HG02870 (cell line): Measurements from ENCODE around the gene CST11.

ENCODE experiments used
- ATAC-seq: cut with Tn5 transposase; IDR thresholded peaks from one replicate; pipeline ENCODE4 v1.9.1; 2021; ENCODE audit warnings: mild to moderate bottlenecking, moderate library complexity; ENCODE audit not compliant: unreplicated experiment

CST11 gene

DNA sequence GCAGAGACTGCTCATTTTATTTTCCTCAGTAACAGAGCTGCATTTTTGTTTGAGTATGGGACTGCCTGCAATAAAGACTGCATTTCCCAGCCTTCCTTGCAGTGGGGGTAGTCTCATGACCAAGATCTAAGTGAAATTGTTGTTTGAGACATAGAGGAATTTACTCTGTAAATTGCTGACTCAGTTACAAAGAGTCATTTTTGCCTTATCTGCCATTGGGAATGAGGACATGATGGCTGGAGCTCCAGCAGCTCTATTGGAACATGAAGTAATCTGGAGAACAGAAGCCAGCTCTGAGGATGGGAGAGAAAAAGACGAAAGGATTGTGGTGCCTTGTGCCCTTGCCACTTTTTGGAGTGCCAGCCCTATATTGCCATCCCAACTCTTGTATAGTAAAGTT lies 2.1 kb upstream of the CST11 start:
- ATAC-seq: no peak

DNA sequence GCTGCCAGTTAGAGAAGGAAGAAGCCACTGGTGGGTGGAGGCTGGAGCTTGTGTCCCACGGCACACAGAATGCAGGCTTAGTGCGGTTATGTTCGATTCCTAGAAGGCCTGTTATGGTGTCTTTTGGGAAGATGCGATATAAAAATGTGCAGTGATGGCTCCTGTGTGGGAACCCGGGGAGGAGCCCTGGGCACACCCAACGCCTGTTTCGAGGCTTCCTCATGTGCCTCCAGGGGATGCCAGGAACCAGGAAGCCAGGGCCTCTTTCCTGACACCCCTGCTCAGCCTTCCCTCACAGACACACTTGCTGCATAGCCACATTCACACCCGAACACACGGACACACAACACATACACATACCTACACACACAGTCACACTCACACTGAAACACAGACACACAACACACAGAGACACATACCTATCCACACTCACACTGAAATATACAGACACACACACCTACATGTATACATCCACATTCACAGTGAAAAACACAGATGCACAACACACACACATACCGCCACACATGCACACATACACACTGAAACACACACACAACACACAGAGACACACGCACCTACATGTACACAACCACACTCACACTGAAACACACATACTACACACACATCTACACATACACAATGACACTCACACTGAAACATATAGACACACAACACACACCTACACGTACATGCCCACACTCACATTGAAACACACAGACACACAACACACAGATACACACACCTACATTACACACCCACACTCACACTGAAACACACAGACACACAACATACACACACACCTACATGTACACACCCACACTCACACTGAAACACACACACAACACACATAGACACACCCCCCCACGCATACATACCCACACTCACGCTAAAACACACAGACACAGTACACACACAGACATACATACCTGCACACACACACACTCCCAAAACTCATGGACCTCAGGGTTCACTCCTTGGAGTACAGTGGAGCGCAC lies 1.2 kb upstream of the CST11 start:
- no peak for ATAC-seq

DNA sequence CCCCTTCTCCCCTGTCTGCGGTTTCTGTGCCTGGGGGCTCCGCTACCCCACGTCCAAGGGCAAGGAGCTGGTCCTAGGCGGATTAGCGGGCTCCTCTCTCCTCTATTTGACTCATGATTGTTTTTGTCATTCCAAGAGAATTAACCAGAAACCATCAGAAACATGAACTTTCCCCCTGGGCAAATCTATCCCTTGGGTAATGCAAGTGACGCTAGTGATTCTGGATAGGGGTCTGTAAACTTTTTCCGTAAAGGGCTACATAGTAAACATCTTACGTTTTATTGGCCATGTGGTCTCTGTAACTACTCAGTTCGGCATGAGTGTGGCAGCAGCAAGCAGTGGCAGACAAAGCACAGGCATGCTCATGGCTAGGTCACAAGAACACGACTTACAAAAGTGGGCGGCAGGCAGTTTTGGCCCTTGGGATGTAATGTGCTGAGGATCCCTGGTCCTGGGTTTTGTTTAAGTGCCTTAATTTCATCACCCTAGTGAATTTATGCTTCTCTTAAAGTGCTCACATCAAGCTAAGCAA lies 654 bp downstream of the CST11 start:
- ATAC-seq: no peak

DNA sequence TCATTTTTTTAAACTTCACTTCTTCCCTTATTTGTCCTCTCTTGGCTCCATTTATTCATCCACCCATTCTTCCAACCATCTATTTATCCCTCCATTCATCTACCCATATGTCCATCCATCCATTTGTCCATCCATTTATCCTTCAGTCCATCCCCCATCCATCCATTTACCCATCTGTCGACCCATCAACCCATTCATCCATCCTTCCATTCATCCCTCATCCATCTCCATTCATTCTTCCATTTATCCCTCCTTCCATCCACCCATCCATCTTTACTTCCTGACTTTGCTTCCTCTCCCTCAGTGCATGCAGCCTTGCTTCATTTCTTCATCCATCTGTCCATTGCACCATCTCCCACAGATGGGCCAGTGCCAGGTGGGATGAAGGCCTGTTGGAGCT lies 1.8 kb downstream of the CST11 start:
- no peak for ATAC-seq

DNA sequence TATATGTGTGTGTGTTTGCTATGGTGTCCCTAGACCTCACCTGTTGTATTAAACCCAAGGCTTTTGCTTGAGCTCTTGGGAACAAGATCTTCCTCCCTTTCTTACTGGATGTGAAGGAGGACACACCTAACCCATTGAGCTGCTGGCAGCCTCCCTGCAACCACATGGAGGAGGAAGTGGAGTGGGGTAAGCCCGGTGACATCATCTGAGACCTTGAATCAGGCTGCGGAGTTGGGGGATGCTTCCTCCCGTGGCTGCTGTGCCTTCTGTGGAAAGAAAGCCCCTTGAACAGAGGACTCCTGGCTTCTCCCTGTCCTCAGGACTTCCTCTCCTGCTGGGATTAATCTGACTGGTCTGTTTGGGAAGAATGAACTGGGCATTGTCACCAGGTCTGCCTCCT lies 3.3 kb downstream of the CST11 start:
- ATAC-seq: no peak

DNA sequence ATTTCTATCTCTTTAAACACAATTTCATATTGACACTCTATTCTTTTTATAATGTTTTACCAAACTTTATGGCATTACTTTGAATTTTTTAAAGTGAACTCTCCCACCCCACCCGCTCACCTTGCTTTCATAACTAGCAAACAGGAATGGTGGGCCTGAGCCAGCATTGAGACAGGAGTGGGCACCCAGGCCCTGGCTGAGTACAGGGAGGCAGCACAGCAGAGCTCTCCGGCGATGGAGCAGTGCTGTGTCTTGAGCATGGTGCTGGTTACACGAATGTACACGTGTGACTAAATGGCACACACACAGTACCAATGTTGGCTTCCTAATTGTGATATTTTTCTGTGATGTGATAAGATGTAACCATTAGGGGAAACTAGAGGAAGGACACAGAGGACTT lies 4.5 kb downstream of the CST11 start:
- no peak for ATAC-seq

DNA sequence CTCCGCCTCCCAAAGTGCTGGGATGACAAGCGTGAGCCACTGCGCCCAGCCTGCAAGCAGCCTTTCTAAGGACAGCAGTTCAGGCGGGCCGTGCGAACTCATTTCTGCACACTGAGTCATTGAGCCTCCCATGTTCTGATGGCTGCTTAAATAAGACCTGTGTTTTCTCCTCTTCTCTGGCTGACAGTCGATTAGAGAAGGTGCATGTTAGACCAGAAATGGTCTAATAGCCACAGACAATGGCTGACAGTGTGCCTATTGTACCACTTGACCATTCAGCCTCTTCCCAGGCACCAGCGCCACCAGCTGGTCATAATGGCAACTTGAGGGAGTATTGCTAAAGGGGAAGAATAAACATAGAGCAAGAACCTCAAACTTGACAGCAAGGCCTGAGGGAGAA lies 6.2 kb downstream of the CST11 start:
- ATAC-seq: no peak

DNA sequence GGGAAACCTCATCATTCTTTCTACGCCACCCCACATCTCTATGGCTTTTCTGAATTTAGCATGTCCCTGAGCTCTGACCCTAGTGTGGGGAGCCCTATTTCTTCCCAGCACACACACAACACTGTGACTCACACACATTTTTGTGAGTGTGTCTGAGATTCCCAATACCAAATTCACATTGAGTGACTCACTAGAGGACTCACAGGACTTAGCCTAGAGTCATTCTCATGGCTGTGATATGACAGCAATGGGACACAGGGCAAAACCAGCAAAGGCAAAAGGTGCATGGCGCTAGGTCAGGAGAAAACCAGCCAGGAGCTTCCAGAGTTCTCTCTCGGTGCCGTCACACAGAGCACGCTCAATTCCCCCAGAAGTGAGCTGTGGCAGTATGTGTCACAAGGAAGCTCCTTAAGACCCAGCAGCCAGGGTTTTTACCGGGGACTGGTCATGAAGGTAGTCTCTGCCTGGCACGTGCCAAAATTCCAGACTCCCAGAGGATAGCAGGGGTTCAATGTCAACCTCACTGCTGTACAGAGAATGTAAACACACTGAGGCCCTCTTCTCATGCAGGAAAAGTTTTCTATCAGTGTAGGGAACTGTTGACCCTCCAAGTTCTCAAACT lies 7.0 kb downstream of the CST11 start:
- ATAC-seq: no peak

DNA sequence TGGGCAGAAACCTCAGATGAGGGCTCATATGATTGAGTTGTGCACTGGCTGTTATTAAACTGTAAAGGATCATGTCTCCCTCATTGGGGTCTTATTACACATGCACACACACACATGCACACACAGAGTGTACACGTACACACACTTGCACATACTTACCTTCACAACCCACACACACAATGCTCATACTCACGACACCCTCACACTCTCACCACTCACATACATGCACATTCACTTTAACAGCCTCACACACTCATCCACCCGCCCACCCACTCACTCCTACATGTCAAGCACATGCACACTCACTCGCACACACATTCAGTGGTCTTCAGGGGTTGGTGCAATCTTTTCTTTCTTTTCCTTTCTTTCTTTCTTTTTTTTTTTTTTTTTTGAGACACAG lies 7.8 kb downstream of the CST11 start:
- no peak for ATAC-seq

DNA sequence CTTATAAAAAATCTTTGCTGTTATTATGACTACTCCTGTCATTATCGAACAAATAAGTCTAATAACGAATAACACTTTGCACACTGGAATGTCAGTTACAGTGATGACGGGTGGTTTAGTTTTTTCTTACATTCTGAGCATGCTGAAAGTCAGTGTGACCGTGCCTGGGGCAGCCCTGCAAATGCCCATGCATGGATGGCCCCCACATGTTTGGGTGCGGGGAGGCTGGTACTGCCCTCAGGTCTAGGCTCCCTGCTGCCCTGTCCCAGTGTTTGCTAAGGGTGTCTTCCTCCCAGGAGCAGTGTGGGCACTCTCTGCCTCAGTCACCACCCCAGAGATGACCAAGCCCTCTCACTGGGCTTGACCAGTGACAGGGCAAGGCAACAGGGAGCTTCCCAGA lies 10.2 kb downstream of the CST11 start:
- ATAC-seq: no peak

DNA sequence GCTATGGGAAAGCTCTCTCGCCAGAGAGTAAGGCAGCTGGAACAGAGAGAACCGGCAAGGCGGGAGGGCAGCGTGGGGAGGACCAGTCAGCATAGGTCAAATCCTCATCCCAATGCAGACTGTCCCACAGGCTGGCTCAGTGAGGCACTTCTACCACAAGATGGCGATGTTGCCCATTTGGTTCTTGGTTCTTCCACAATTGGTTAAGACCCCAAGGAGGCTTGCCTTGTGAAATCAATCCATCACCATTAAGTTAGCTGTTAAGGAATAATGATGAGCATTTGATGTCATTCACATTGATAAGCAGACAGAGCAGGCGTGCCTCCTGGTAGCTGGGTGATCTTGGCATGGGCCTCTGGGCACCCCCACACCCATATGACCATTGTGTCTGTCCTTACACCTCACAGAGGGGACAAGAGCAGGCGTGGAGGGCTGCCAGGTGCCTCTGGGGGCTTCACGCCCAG lies 10.8 kb downstream of the CST11 start:
- ATAC-seq: peak; percentile 56

DNA sequence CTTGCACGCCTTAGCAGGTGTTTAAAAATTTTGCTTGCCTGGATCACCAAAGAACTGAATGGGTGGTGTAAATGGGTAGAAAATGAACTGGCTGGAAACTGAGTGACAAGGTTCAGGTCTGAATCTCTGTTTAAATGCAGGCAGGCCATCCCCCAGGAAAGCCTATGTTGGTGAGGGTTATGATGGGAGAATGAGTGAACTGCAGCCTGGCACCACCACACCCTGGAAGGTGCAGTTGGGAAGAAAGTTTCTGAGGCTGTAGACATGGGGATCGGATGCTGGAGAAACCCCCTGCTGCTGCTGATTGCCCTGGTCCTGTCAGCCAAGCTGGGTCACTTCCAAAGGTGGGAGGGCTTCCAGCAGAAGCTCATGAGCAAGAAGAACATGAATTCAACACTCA lies 12.7 kb downstream of the CST11 start:
- ATAC-seq: no peak

DNA sequence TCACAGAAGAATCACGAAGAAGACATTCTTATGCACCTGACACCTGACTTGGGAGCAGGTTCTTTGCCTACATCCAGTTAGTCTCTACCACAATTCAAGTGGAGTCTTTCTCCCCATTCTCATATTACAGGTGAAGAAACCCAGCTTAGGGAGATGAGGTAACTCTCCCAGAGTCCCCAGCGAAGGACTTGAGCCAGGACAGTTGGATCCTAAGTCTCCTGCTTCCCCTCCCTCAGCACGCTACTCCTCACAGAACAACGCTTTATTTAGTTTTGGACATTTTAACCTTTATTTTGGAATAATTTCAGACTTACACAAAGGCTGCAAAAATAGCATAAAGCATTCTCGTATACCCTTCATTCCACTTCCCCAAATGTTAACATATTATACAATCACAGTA lies 14.0 kb downstream of the CST11 start:
- no peak for ATAC-seq

DNA sequence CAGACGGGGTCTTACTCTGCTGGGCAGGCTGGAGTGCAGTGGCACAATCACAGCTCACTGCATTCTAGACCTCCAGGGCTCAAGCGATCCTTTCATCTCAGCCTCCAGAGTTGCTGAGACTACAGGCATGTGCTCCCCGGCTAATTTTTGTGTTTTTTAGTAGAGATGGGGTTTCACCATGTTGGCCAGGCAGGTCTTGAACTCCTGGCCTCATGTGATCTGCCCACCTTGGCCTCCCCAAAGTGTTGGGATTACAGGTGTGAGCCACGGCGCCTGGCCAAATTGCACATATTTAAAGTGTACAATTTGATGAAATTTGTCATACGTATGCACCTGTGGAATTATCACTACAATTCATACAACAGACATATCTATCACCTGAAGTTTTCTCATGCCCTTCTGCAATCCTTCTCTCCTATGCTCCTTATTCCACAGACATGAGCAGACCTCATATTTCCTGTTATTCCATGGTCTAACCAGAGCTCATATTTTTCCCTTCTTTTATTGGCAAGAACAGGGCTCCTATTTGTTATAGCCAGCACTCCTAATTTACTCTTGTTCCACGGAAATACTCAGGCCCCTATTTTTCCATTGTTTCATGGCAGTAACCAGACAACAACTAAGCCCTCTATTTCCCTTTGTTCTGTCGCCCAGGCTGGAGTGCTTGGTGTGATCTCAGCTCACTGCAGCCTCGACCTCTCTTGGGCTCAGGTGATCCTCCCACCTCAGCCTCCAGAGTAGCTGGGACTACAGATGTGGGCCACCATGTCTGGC lies 15.4 kb downstream of the CST11 start:
- ATAC-seq: no peak

DNA sequence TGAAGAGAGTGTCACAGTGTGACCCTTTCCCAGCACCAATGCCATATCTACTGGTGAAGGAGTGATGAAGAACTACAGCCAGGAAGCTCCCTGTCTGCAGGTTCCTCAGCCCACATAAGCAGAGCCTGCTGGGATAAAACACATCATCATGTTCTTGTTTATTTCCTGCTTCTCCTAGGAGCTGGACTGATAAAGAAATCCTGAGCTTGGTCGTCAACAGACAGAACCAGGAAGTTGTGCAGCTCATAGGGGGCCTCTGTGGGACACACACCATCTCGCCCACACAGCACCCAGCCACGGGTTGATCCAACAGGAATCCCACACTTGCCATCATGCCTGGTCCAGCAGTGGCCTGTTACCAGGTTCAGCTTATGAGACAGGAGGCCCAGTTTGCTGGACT lies 16.0 kb downstream of the CST11 start:
- no peak for ATAC-seq

DNA sequence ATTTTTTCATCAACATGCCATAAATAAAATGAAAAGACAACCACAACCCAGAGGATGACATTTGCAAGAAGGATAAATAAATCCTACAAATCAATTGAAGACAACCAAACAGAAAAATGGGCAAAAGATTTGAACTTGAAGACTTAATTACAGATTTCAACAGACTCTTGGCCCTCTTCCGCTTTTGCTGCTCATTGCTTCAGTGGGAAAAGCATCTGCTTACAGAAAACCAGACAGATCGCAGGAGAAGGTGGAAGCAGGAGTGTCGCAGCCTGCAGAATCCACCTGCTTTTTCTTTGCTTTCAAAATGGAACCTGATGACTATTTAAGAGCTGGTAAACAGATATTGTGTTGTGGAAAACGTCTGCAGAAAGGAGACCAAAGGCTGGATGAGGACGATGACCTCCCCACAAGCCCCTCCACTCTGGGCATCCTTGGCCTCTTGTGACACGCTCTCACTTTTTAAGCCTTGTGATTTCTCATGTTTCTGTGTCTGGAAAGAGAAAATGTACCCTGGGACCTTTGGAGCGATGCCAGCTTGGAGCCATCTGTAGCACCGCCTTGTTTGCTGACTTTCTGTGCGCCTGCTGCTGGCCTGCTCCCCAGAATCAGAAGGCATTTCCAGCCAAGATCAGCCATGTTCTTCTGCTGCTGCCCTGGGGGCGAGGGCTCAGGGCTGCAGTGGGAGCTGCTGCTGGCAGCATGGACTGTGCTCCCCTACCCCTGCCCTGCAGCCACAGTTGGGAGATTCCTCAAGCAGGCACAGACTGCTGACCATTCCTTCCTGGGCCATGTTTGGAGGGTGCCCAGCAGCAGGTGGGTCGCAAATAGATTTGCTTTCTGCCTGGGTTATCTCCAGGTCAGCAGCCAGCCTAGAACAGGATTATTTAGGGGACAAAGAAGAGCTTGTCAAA lies 16.8 kb downstream of the CST11 start:
- ATAC-seq: no peak

DNA sequence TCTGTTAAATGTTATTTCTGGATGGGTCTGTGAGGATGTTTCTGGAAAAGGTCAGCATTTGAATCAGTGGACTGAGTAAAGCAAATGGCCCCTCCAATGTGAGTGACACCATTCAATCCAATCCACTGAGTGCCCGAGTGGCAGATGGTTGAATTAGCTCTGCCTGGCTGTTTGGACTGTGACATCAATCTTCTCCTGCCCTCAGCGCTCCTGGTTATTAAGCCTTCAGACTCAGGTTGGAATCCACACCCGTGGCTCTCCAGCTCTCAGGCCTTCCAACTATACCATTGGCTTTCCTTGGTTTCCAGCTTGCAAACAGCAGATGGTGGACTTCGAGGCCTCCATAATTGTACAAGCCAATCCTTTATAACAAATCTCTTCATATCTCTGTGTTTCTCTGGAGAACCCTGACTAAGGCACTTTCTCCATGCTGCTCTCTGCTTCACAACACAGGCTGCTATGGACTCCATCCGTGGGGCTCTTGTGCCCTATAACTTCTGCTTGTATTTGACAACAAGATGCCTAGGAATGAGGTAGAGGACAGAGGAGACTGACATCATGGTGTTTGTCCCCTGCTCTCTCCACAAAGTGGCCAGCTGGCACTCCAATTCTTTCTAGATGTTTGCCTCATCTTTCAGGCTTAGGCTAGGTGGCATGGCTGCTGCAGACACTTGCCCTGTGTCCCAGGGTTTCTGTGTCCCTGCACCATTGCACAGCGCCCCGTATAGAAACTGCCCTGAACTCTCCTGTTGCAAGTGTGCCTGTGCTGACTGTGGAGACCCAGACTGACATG lies 18.0 kb downstream of the CST11 start:
- ATAC-seq: no peak

DNA sequence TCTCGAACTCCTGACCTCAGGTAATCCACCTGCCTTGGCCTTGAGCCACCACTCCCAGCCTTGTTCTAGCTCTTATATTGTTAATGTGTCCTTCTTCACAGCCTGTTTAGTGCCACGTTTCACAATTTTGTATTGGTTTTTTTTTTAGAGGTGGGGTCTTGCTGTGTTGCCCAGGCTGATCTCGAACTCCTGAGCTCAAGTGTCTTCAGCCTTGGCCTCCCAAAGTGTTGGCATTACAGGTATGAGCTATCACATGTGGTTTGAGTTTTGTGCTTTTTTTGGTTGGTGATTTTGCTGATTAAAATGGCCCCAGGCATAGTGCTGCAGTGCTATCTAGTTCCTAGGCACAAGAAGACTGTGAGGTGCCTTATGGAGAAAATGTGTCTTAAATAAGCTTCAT lies 19.0 kb downstream of the CST11 start:
- ATAC-seq: no peak

DNA sequence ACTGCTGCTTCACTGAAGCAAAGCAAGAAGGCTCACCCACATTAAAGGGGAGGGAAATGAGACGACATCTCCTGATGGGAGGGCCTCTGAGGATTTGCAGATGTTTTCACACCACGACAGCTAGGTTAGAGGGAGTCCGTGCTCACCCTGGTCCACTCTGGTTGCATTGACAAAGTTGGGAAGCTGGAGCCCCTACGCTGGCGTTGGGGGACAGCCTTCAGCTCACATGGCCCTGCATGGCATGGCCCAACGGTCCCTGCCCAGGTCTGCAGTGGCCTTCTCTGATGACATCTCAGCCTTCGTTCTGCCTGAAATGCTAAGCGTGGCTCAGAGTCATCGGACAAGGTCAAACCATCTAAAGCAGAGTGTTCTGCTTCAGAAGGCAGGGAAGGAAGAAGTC lies 27.5 kb downstream of the CST11 start:
- ATAC-seq: no peak
